ENCODE data around the gene GLRB. TPM values are rescaled to one million over a fixed set of nuclear protein-coding genes. Genes with fewer than 3 reads are reported as not detected.
"Not testable (repeated sequence)": the region's sequence is repeated elsewhere in the genome, so short reads cannot be mapped to it uniquely, and the experiment has no call there.

Gene GLRB
- total RNA-seq, 1 donor from 2014 or later = not detected

GRCh38 chr4:157127571-157127970 is 51.6 kb downstream of the GLRB start:
- intact Hi-C loops (cut with micrococcal nuclease) = no loop called here

GRCh38 chr4:157128395-157128794 is 52.4 kb downstream of the GLRB start:
- intact Hi-C loops (cut with micrococcal nuclease) = no loop called here

GRCh38 chr4:157141976-157142375 is 66.0 kb downstream of the GLRB start:
- intact Hi-C loops (cut with micrococcal nuclease) = no loop called here

- intact Hi-C loops (cut with micrococcal nuclease) = no loop called here
Observed at GRCh38 chr4:157143369-157143768, 67.4 kb downstream of the GLRB start.

- intact Hi-C loops (cut with micrococcal nuclease) = no loop called here
Observed at GRCh38 chr4:157151711-157152110, 75.8 kb downstream of the GLRB start.

GRCh38 chr4:157165935-157166610 is 90.1 kb downstream of the GLRB start:
- intact Hi-C loops (cut with micrococcal nuclease) = no loop called here

GRCh38 chr4:157170321-157170720 is 94.4 kb downstream of the GLRB start:
- intact Hi-C loops (cut with micrococcal nuclease) = no loop called here

- intact Hi-C loops (cut with micrococcal nuclease) = no loop called here
Observed at GRCh38 chr4:157172011-157172410, 96.1 kb downstream of the GLRB start.

GRCh38 chr4:157180268-157180667 is 104.3 kb downstream of the GLRB start:
- intact Hi-C loops (cut with micrococcal nuclease) = not testable (repeated sequence)

- intact Hi-C loops (cut with micrococcal nuclease) = no loop called here
Observed at GRCh38 chr4:157184300-157184699, 108.3 kb downstream of the GLRB start.

GRCh38 chr4:157185363-157185762 is 109.4 kb downstream of the GLRB start:
- intact Hi-C loops (cut with micrococcal nuclease) = no loop called here

GRCh38 chr4:157195374-157195773 is 119.4 kb downstream of the GLRB start:
- intact Hi-C loops (cut with micrococcal nuclease) = no loop called here

- intact Hi-C loops (cut with micrococcal nuclease) = no loop called here
Observed at GRCh38 chr4:157196046-157196445, 120.1 kb downstream of the GLRB start.

GRCh38 chr4:157204634-157205244 is 128.8 kb downstream of the GLRB start:
- intact Hi-C loops (cut with micrococcal nuclease) = no loop called here

- intact Hi-C loops (cut with micrococcal nuclease) = no loop called here
Observed at GRCh38 chr4:157217708-157218107, 141.8 kb downstream of the GLRB start.

GRCh38 chr4:157219711-157220370 is 143.9 kb downstream of the GLRB start:
- intact Hi-C loops (cut with micrococcal nuclease) = no loop called here

GRCh38 chr4:157220371-157220881 is 144.5 kb downstream of the GLRB start, which contains the start of gene GRIA2:
TSS of gene GRIA2 (plus strand) at chr4:157220728. CDS start at chr4:157221043, 315 bp downstream.
- intact Hi-C loops (cut with micrococcal nuclease) = no loop called here

- intact Hi-C loops (cut with micrococcal nuclease) = no loop called here
Observed at GRCh38 chr4:157221426-157221894, 145.5 kb downstream of the GLRB start.
